Spleen (tissue), 11 donors: ENCODE measurements around the gene SLIT3. TPM values are rescaled to one million over a fixed set of nuclear protein-coding genes. Genes with fewer than 3 reads are reported as not detected.

Experiments used
- DNase-seq: peaks from one replicate; pipeline ENCODE4 v3.0.0-alpha.2; 2020
- H3K27ac ChIP-seq, 8 donors: fragments of 200-600 bp; sonication (generic) in 7 of 8; 1 replicate in 4 of 8; 2 replicates in 4 of 8; pipeline versions ENCODE4 v1.5.0 to v1.8.0; 2016 to 2021; ENCODE audit warnings: inconsistent platforms in 4 of 8, mild to moderate bottlenecking in 4 of 8, moderate library complexity in 1 of 8
- H3K27me3 ChIP-seq, 7 donors: fragments of 200-600 bp; sonication (generic) in 6 of 7; replicated peaks in 1 of 7; 1 replicate in 4 of 7; 2 replicates in 3 of 7; pipeline versions ENCODE4 v1.5.0 to v1.8.0; 2016 to 2021; ENCODE audit warnings: inconsistent platforms in 3 of 7, mild to moderate bottlenecking in 1 of 7
- H3K36me3 ChIP-seq, 6 donors: fragments of 200-600 bp; sonication (generic) in 5 of 6; 1 replicate in 4 of 6; 2 replicates in 2 of 6; pipeline versions ENCODE4 v1.5.0 to v1.8.0; 2016 to 2021; ENCODE audit warnings: inconsistent platforms in 2 of 6
- H3K4me1 ChIP-seq, 6 donors: fragments of 200-600 bp; sonication (generic) in 5 of 6; 1 replicate in 3 of 6; 2 replicates in 3 of 6; pipeline versions ENCODE4 v1.5.0 to v1.8.0; 2016 to 2021; ENCODE audit warnings: inconsistent platforms in 3 of 6
- H3K4me3 ChIP-seq, 8 donors: fragments of 200-600 bp; sonication (generic) in 7 of 8; 1 replicate in 4 of 8; 2 replicates in 4 of 8; pipeline versions ENCODE4 v1.5.0 to v1.8.0; 2016 to 2021; ENCODE audit warnings: inconsistent platforms in 4 of 8, mild to moderate bottlenecking in 4 of 8, moderate library complexity in 2 of 8
- H3K9me3 ChIP-seq, 8 donors: fragments of 200-600 bp; sonication (generic) in 7 of 8; 1 replicate in 4 of 8; 2 replicates in 4 of 8; pipeline versions ENCODE4 v1.5.0 to v1.8.0; 2016 to 2021; ENCODE audit warnings: inconsistent platforms in 4 of 8
- CTCF ChIP-seq, 11 experiments: fragments of 200-600 bp in 7 of 11; fragments of 450-650 bp in 4 of 11; sonication (generic) in 4 of 11; IDR thresholded peaks in 8 of 11; conservative IDR thresholded peaks in 3 of 11; 1 replicate in 7 of 11; 2 replicates in 4 of 11; pipeline versions ENCODE4 v1.4.0 to v1.8.0; 2016 to 2021; ENCODE audit warnings: antibody characterized with exemption in 11 of 11, inconsistent platforms in 4 of 11, mild to moderate bottlenecking in 1 of 11
- POLR2A ChIP-seq, 3 donors: fragments of 450-650 bp; IDR thresholded peaks; one replicate each; pipeline ENCODE4 v1.5.1; 2017; ENCODE audit warnings: antibody characterized with exemption in 3 of 3, mild to moderate bottlenecking in 1 of 3
- POLR2AphosphoS5 ChIP-seq, 3 donors: sonication (generic); formaldehyde crosslinking; IDR thresholded peaks; one replicate each; pipeline ENCODE4 v1.5.1; 2017; ENCODE audit warnings: antibody characterized with exemption in 3 of 3
- WGBS, 5 donors: extraction: QIAGEN DNeasy Blood & Tissue Kit in 3 of 5; methylation state at CpG; one replicate each; pipeline versions ENCODE4 v1.1.5 to v1.1.7; 2013 to 2018; 5-methylcytosine and 5-hydroxymethylcytosine counted together
- intact Hi-C: fragments of 100-400 bp; cut with DNase I; formaldehyde crosslinking; loops from one replicate; pipeline ENCODE4 v1.15.0; 2023; ENCODE audit warnings: low total_unique reads
- polyA plus RNA-seq, 3 donors: library from polyadenylated mRNA; stranded (reverse); fragments of 200-250 nt; gene quantifications; one replicate each; pipeline ENCODE4 v1.2.1, GENCODE V29; 2013
- total RNA-seq, 7 donors: library from RNA; depleted of rRNA in 3 of 7; stranded (reverse); fragments of >200 nt in 3 of 7; fragmentation: NEBNext Ultra II Directional in 4 of 7; extraction: Animal tissue kit (Norgen Biotek cat#: 25700) in 4 of 7; gene quantifications; one replicate each; pipeline versions ENCODE4 v1.1.0 to v1.2.1, GENCODE V29; 2016 to 2021
- donor health status: healthy with polysubstance abuse.
- donor health status: DM: no; HTN: no; CAD: no; lungs with moderate emphysema.
- donor health status: DM: no; HTN: no; CAD: no.
- donor health status: Bipolar disorder and iron deficiency.
- donor health status: healthy.
- donor health status: DM: no; HTN: no; CAD: no.
- donor health status: DM: yes; HTN: yes; CAD: no.

The SLIT3 gene
- total and polyA plus RNA-seq, 10 donors: 0.33 to 54.0 (median 13.2) TPM

- TF ChIP-seq CTCF (IDR thresholded peaks at IDR 0.05 in 8 of 11, conservative IDR thresholded peaks at IDR 0.05 in 3 of 11): no peak
- TF ChIP-seq POLR2AphosphoS5 (IDR thresholded peaks at IDR 0.05): no peak
- TF ChIP-seq POLR2A (IDR thresholded peaks at IDR 0.05): no peak
- DNase-seq: no peak
- 89 to 96% (median 91%) methylated on average over 4 to 6 of the region's 6 CpGs for WGBS, 5 donors
- Histone ChIP-seq H3K27ac (no peak overlapping the region), H3K4me3 (no peak overlapping the region), H3K9me3 (no peaks in the 10 kb centered on the region), H3K27me3 (no peaks in the 10 kb centered on the region), H3K36me3 (no peaks in the 10 kb centered on the region), H3K4me1 (peaks cover 13 to 47% (median 31%) of the 10 kb centered on the region in 6 donors)
- intact Hi-C loops: no loop called here
Observed at GRCh38 chr5:168683927-168684295, 617.0 kb downstream of the SLIT3 start.

GRCh38 chr5:168683247-168683926 is 617.6 kb downstream of the SLIT3 start:
- no peak overlapping the region for H3K4me3 ChIP-seq
- H3K36me3 ChIP-seq: no peaks in the 10 kb centered on the region
- H3K27me3 ChIP-seq: no peaks in the 10 kb centered on the region
- no peak overlapping the region for H3K27ac ChIP-seq
- H3K9me3 ChIP-seq: no peaks in the 10 kb centered on the region
- intact Hi-C loops: no loop called here
- TF ChIP-seq CTCF (IDR thresholded peaks at IDR 0.05 in 8 of 11, conservative IDR thresholded peaks at IDR 0.05 in 3 of 11) (no peak), POLR2A (IDR thresholded peaks at IDR 0.05) (no peak), POLR2AphosphoS5 (IDR thresholded peaks at IDR 0.05) (peak in 1 of 3 donors; percentile 51)
- no peak for DNase-seq
- H3K4me1 ChIP-seq: peaks cover 13 to 47% (median 32%) of the 10 kb centered on the region in 6 donors
- WGBS, 5 donors: 29 to 43% (median 39%) methylated on average over 15 of the region's 15 CpGs

GRCh38 chr5:168681556-168682183 is 619.3 kb downstream of the SLIT3 start:
- H3K27ac ChIP-seq: peak overlapping the region in 7 of 8 donors; percentile 19 to 77 (median 66)
- peak in 1 of 11 experiments; percentile 10 for TF ChIP-seq CTCF (IDR thresholded peaks at IDR 0.05 in 8 of 11, conservative IDR thresholded peaks at IDR 0.05 in 3 of 11)
- TF ChIP-seq POLR2A (IDR thresholded peaks at IDR 0.05): no peak
- peak; percentile 51 to 92 (median 89) for TF ChIP-seq POLR2AphosphoS5 (IDR thresholded peaks at IDR 0.05)
- H3K9me3 ChIP-seq: no peaks in the 10 kb centered on the region
- intact Hi-C loops: no loop called here
- no peak overlapping the region for H3K4me3 ChIP-seq
- H3K27me3 ChIP-seq: no peaks in the 10 kb centered on the region
- DNase-seq: peak; percentile 83
- H3K4me1 ChIP-seq: peaks cover 13 to 47% (median 32%) of the 10 kb centered on the region in 6 donors
- WGBS, 5 donors: 51 to 76% (median 61%) methylated on average over 4 of the region's 4 CpGs
- no peaks in the 10 kb centered on the region for H3K36me3 ChIP-seq

GRCh38 chr5:168680395-168680794 is 620.5 kb downstream of the SLIT3 start:
- Histone ChIP-seq H3K4me3 (no peak overlapping the region), H3K27ac (peak overlapping the region in 4 of 8 donors; percentile 48 to 77 (median 66)), H3K4me1 (peaks cover 13 to 47% (median 32%) of the 10 kb centered on the region in 6 donors), H3K9me3 (no peaks in the 10 kb centered on the region), H3K36me3 (no peaks in the 10 kb centered on the region), H3K27me3 (no peaks in the 10 kb centered on the region)
- no peak for TF ChIP-seq POLR2A (IDR thresholded peaks at IDR 0.05)
- peak in 2 of 3 donors; percentile 44 to 62 for TF ChIP-seq POLR2AphosphoS5 (IDR thresholded peaks at IDR 0.05)
- TF ChIP-seq CTCF (IDR thresholded peaks at IDR 0.05 in 8 of 11, conservative IDR thresholded peaks at IDR 0.05 in 3 of 11): no peak
- intact Hi-C loops: no loop called here
- DNase-seq: peak; percentile 54
- WGBS, 5 donors: 58 to 100% (median 70%) methylated on average over 1 to 2 of the region's 2 CpGs
